ENCODE measurements around the gene TRIM49D1. TPM values are rescaled to one million over a fixed set of nuclear protein-coding genes. Genes with fewer than 3 reads are reported as not detected.
"Not testable (repeated sequence)": the region's sequence is repeated elsewhere in the genome, so short reads cannot be mapped to it uniquely, and the experiment has no call there.

Gene TRIM49D1, protein sequence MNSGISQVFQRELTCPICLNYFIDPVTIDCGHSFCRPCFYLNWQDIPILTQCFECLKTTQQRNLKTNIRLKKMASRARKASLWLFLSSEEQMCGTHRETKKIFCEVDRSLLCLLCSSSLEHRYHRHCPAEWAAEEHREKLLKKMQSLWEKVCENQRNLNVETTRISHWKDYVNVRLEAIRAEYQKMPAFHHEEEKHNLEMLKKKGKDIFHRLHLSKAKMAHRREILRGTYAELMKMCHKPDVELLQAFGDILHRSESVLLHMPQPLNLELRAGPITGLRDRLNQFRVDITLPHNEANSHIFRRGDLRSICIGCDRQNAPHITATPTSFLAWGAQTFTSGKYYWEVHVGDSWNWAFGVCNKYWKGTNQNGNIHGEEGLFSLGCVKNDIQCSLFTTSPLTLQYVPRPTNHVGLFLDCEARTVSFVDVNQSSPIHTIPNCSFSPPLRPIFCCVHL
- total RNA-seq (not detected), polyA plus RNA-seq (ENCODE audit: insufficient read length in 2 of 2) (not detected)
- long read RNA-seq, donor 1, result 0 reads
- long read RNA-seq, donor 2, result 0 reads
- long read RNA-seq, donor 3, result 0 reads
- long read RNA-seq, donor 4, result 0 reads

DNA sequence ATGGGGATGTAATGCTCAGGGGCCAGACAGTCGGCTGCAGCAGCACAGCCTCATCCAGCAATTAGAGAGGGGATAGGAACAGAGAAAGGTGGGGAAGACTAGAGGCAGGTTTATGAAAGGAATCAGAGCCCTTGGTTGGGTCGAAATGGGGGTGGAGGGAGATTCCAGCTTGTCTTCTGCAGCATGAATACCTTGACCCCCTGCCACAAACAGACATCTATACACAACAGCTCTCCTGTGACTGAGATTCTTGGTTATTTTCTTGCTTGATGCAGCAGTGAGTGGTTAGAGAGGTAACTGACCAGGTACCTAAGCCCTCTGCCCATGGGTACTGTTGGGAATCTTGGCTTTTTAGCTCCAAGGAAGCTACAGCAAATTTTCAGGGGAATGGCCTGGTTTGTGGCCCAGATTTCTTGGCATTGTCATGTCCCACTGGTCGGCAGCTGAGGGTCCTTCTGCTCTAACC lies at the start of gene TRIM49D1:
Gene TRIM49D1 (minus strand): TSS at position 51 of the 466 bp plus-strand sequence. CDS start 4,535 bp downstream, outside the sequence.
- Histone ChIP-seq H3K36me3 (ENCODE audit: control insufficient read depth, insufficient read depth, low read length) (no peaks in the 10 kb centered on the region), H3K27me3 (ENCODE audit: control insufficient read depth, insufficient read depth, low read length) (no peaks in the 10 kb centered on the region), H3K9me3 (ENCODE audit: control insufficient read depth, insufficient read depth, low read length) (no peaks in the 10 kb centered on the region), H3K4me3 (ENCODE audit: low read depth, low read length) (no peak within 1 kb of the TSS), H3K27ac (ENCODE audit: low read depth, low read length) (no peak within 1 kb of the TSS), H3K4me1 (ENCODE audit: control insufficient read depth, insufficient read depth, low read length) (no peaks in the 10 kb centered on the region)
- 100% methylated on average over 1 of the region's 3 CpGs for WGBS (ENCODE audit: insufficient coverage)
- no peak for DNase-seq (ENCODE audit: low read depth in 4 of 6, low spot score in 6 of 6)

DNA sequence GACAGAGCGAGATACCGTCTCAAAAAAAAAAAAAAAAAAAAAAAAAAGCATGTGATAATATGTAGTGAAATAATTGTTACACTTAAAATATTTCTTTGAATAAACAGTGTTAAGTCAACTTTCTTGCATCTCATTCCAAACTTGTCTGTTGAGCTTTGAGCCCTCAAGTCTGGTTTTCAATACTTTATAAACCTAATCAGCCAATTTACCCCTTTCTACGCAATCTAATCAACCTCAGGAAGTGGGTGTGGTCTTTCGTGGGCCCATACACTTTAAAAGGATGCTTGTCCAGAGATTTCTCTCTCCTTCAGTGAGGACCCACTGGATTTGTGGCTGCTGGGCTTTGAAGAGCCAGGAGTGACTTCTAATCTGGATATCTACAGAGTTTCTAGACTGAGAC lies 43.7 kb upstream of the TRIM49D1 start, which contains the start of gene TRIM64:
Gene TRIM64 (plus strand): TSS at position 301 of the 400 bp plus-strand sequence. CDS start 2,467 bp downstream, outside the sequence.
- H3K4me1 ChIP-seq (ENCODE audit: control insufficient read depth, insufficient read depth, low read length); DNase-seq (ENCODE audit: low read depth in 4 of 6, low spot score in 6 of 6); H3K9me3 ChIP-seq (ENCODE audit: control insufficient read depth, insufficient read depth, low read length); H3K27ac ChIP-seq (ENCODE audit: low read depth, low read length); H3K4me3 ChIP-seq (ENCODE audit: low read depth, low read length); H3K36me3 ChIP-seq (ENCODE audit: control insufficient read depth, insufficient read depth, low read length); H3K27me3 ChIP-seq (ENCODE audit: control insufficient read depth, insufficient read depth, low read length): not testable (repeated sequence)
- no CpG with 5 or more reads among the region's 4 CpGs for WGBS (ENCODE audit: insufficient coverage)

DNA sequence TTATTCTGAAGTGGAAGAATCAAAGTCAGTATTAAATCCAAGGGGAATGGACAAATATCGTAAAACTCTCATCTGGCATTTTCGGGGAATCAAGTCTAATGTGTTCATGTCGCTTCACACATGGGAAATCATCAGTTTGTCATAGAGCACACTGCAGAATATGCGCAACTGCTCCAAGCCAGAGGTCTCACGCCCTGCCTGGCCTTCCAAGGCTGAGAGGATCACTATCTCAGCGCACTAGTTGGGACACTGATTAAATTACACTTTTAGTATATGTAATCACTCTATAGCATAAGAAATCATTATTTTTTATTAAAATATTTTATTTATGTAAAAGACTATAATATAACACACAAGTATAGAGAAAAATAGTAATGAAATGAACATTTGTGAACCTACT lies 38.8 kb upstream of the TRIM49D1 start:
- DNase-seq (ENCODE audit: low read depth in 4 of 6, low spot score in 6 of 6); H3K27ac ChIP-seq (ENCODE audit: low read depth, low read length); H3K9me3 ChIP-seq (ENCODE audit: control insufficient read depth, insufficient read depth, low read length); H3K27me3 ChIP-seq (ENCODE audit: control insufficient read depth, insufficient read depth, low read length); H3K36me3 ChIP-seq (ENCODE audit: control insufficient read depth, insufficient read depth, low read length); H3K4me3 ChIP-seq (ENCODE audit: low read depth, low read length); H3K4me1 ChIP-seq (ENCODE audit: control insufficient read depth, insufficient read depth, low read length): not testable (repeated sequence)
- no CpG with 5 or more reads among the region's 6 CpGs for WGBS (ENCODE audit: insufficient coverage)

DNA sequence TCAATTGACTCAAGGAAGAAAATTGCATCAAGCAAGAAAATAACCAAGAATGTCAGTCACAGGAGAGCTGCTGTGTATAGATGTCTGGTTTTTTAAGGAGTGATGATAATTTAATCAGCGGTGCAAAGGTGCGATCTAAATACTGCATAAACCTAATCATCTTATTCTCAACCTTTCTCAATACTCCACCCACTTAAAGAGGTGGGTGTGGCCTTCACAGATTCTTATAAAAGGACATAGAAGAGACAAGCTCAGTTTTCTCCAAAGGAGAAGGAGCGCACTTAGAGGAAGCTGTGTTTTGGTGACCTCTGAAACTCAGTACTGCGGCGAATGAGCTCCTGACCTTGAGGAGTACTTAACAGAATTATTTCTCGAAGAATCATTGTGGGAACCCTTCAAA lies 1.7 kb upstream of the TRIM49D1 start, which contains the start of gene TRIM49D2:
Gene TRIM49D2 (plus strand): TSS at position 301 of the 400 bp plus-strand sequence. CDS start 2,698 bp downstream, outside the sequence.
- not testable (repeated sequence) for H3K4me3 ChIP-seq (ENCODE audit: low read depth, low read length); H3K27me3 ChIP-seq (ENCODE audit: control insufficient read depth, insufficient read depth, low read length); H3K9me3 ChIP-seq (ENCODE audit: control insufficient read depth, insufficient read depth, low read length); H3K27ac ChIP-seq (ENCODE audit: low read depth, low read length); H3K4me1 ChIP-seq (ENCODE audit: control insufficient read depth, insufficient read depth, low read length); DNase-seq (ENCODE audit: low read depth in 4 of 6, low spot score in 6 of 6); H3K36me3 ChIP-seq (ENCODE audit: control insufficient read depth, insufficient read depth, low read length)
- no CpG with 5 or more reads among the region's 6 CpGs for WGBS (ENCODE audit: insufficient coverage)

DNA sequence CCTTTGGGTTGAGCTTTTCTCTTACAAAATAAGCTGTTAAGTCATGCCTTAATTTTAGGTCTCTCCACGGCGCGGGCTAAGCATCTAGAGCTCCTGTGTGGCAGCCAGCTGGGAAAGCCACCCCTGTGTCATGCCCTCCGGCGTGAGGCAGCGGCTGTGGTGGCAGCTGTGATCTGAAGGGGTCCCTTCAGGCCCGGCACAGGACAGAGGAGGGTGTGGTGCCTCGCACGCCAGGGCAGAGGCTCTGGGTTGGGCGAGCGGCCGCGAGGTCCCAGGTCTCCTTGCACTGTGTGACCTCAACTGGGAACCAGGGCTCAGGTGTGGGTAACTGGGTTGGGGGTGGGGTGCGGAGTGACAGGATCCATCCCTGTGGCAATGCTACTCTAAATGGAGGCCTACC lies 21.2 kb downstream of the TRIM49D1 start:
- not testable (repeated sequence) for H3K36me3 ChIP-seq (ENCODE audit: control insufficient read depth, insufficient read depth, low read length); H3K4me1 ChIP-seq (ENCODE audit: control insufficient read depth, insufficient read depth, low read length); H3K27me3 ChIP-seq (ENCODE audit: control insufficient read depth, insufficient read depth, low read length); DNase-seq (ENCODE audit: low read depth in 4 of 6, low spot score in 6 of 6); H3K4me3 ChIP-seq (ENCODE audit: low read depth, low read length); H3K9me3 ChIP-seq (ENCODE audit: control insufficient read depth, insufficient read depth, low read length); H3K27ac ChIP-seq (ENCODE audit: low read depth, low read length)
- WGBS (ENCODE audit: insufficient coverage), result no CpG with 5 or more reads among the region's 14 CpGs

DNA sequence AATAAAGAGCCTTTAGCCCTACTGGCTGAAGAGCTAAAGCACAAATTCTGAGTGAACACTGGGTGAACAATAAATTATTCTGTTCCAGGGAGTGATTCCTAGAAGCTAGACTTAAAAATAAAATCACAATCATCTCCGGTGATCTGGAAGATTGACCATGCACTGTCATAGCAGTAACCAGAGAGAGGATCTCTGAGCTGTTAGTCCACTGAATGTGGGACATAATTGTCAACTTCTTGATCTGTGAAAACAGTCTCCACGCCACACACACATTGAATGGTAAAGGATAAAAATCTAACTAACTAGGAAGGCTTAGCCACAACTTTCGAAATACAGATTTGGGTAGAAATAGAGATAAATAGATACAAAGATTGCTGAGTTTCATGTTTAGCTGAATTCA lies 28.8 kb downstream of the TRIM49D1 start:
- not testable (repeated sequence) for H3K27me3 ChIP-seq (ENCODE audit: control insufficient read depth, insufficient read depth, low read length); H3K4me3 ChIP-seq (ENCODE audit: low read depth, low read length); H3K36me3 ChIP-seq (ENCODE audit: control insufficient read depth, insufficient read depth, low read length); DNase-seq (ENCODE audit: low read depth in 4 of 6, low spot score in 6 of 6); H3K27ac ChIP-seq (ENCODE audit: low read depth, low read length); H3K9me3 ChIP-seq (ENCODE audit: control insufficient read depth, insufficient read depth, low read length); H3K4me1 ChIP-seq (ENCODE audit: control insufficient read depth, insufficient read depth, low read length)
- no CpG with 5 or more reads among the region's 3 CpGs for whole genome bisulfite sequencing (ENCODE audit: insufficient coverage)

DNA sequence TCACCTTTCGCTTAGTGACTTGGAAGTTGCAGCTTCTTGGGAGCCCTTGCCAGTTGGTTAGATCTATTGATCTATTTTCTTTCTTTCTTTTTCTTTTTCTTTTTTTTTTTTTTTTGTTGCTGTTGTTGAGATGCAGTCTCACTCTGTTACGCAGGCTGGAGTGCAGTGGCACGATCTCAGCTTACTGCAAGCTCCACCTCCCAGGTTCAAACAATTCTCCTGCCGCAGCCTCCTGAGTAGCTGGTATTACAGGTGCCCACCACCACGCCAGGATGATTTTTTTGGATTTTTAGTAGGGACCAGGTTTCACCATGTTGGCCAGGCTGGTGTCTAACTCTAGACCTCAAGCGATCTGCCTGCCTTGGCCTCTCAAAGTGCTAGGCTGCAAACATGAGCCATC lies 44.5 kb downstream of the TRIM49D1 start:
- H3K36me3 ChIP-seq (ENCODE audit: control insufficient read depth, insufficient read depth, low read length); H3K4me1 ChIP-seq (ENCODE audit: control insufficient read depth, insufficient read depth, low read length); H3K27me3 ChIP-seq (ENCODE audit: control insufficient read depth, insufficient read depth, low read length); H3K27ac ChIP-seq (ENCODE audit: low read depth, low read length); DNase-seq (ENCODE audit: low read depth in 4 of 6, low spot score in 6 of 6); H3K4me3 ChIP-seq (ENCODE audit: low read depth, low read length); H3K9me3 ChIP-seq (ENCODE audit: control insufficient read depth, insufficient read depth, low read length): not testable (repeated sequence)
- no CpG with 5 or more reads among the region's 6 CpGs for WGBS (ENCODE audit: insufficient coverage)

DNA sequence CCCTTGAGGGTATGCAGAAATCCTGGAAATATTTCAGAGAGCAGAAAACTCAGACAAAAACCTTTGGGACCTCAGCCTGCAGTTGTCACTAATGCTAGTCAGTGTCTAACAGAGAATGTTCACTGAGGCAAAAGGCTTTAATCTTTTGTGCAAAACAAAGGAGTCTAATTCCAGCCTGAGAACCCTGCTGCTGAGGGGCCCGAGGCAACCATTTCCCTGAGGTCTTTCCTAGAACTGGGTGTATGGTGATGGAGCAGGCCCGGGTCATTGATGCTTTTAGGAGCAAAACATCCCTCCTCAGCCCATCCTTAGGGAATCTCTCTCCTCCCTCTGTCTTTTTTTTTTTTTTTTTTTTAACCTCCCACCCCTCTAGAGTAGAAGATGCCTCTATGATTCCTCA lies 49.5 kb downstream of the TRIM49D1 start:
- not testable (repeated sequence) for H3K36me3 ChIP-seq (ENCODE audit: control insufficient read depth, insufficient read depth, low read length); H3K9me3 ChIP-seq (ENCODE audit: control insufficient read depth, insufficient read depth, low read length); H3K27me3 ChIP-seq (ENCODE audit: control insufficient read depth, insufficient read depth, low read length); H3K4me1 ChIP-seq (ENCODE audit: control insufficient read depth, insufficient read depth, low read length); H3K27ac ChIP-seq (ENCODE audit: low read depth, low read length); H3K4me3 ChIP-seq (ENCODE audit: low read depth, low read length)
- no CpG with 5 or more reads among the region's 2 CpGs for WGBS (ENCODE audit: insufficient coverage)
- peak in 2 of 6 donors; percentile 0 to 1 for DNase-seq (ENCODE audit: low read depth in 4 of 6, low spot score in 6 of 6)

DNA sequence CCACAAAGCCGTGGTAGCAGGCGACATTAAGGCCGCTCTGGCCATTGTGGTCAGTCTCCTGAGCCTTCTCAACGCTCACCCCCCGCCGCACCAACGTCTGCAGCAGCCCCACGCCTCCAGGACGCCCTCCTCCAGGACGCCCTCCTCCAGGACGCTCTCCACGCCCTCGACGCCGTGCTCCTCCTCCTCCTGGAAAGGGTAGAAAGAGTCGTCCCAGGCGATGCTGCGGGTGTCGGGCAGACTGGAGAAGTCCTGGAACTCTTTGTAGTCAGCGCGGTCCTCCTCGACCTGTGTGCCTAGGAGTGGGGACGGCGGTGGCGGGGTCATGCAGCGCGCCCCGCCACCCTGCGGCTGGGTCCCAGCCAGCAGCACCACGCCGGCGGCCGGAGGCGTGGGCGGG lies 56.8 kb downstream of the TRIM49D1 start:
- not testable (repeated sequence) for H3K4me3 ChIP-seq (ENCODE audit: low read depth, low read length); H3K27me3 ChIP-seq (ENCODE audit: control insufficient read depth, insufficient read depth, low read length); H3K9me3 ChIP-seq (ENCODE audit: control insufficient read depth, insufficient read depth, low read length); DNase-seq (ENCODE audit: low read depth in 4 of 6, low spot score in 6 of 6); H3K36me3 ChIP-seq (ENCODE audit: control insufficient read depth, insufficient read depth, low read length); H3K4me1 ChIP-seq (ENCODE audit: control insufficient read depth, insufficient read depth, low read length); H3K27ac ChIP-seq (ENCODE audit: low read depth, low read length)
- no CpG with 5 or more reads among the region's 35 CpGs for WGBS (ENCODE audit: insufficient coverage)
